C4-2B (cell line): Measurements from ENCODE around the gene PRR36.

Experiments
- H3K27ac ChIP-seq: fragments of 450-650 bp; 2 replicates; pipeline ENCODE4 v1.5.1; 2017
- CTCF ChIP-seq: fragments of 450-650 bp; conservative IDR thresholded peaks from 2 replicates; pipeline ENCODE4 v1.5.1; 2017; ENCODE audit warnings: mild to moderate bottlenecking
- ZFX ChIP-seq: fragments of 450-650 bp; IDR thresholded peaks from 2 replicates; pipeline ENCODE4 v1.6.1; 2017

PRR36 gene

GRCh38 chr19:7872306-7873204 is 1.6 kb downstream of the PRR36 start:
- H3K27ac ChIP-seq = no peak overlapping the region
- TF ChIP-seq CTCF (no peak), ZFX (no peak)

- peak overlapping the region; percentile 57 for H3K27ac ChIP-seq
- TF ChIP-seq ZFX (no peak), CTCF (no peak)
Observed at GRCh38 chr19:7871437-7872305, 2.5 kb downstream of the PRR36 start.

- peak overlapping the region; percentile 57 for H3K27ac ChIP-seq
Observed at GRCh38 chr19:7870571-7871436, 3.4 kb downstream of the PRR36 start.

GRCh38 chr19:7869910-7870511 is 4.2 kb downstream of the PRR36 start:
- peak overlapping the region; percentile 65 for H3K27ac ChIP-seq
- TF ChIP-seq ZFX (no peak), CTCF (no peak)

More at GRCh38 chr19:7870571-7871436, 3.4 kb downstream of the PRR36 start:
- TF ChIP-seq ZFX (no peak), CTCF (no peak)

- peak overlapping the region; percentile 65 for H3K27ac ChIP-seq
- no peak; the same call in 1 of the 2 replicates for TF ChIP-seq CTCF
- TF ChIP-seq ZFX = no peak
Observed at GRCh38 chr19:7869453-7869909, 4.7 kb downstream of the PRR36 start.

- TF ChIP-seq ZFX (no peak), CTCF (peak; percentile 88)
- peak overlapping the region; percentile 65 for H3K27ac ChIP-seq
Observed at GRCh38 chr19:7868671-7869452, 5.3 kb downstream of the PRR36 start.
